GM23338 (cell line): ENCODE measurements around the gene ZNF800. TPM values are rescaled to one million over a fixed set of nuclear protein-coding genes. Genes with fewer than 3 reads are reported as not detected.

Experiments
- ATAC-seq: fragments of 200-7000 bp; cut with Tn5 transposase; 3 replicates; pipeline ENCODE4 v1.9.1; 2020
- DNase-seq: peaks from one replicate; pipeline ENCODE4 v3.0.0-alpha.2; 2015; ENCODE audit warnings: low spot score
- H2AFZ ChIP-seq: fragments of 200-600 bp; sonication (generic); 2 replicates; pipeline ENCODE4 v1.8.0; 2016; ENCODE audit warnings: antibody characterized with exemption, mild to moderate bottlenecking, moderate library complexity
- H3F3A ChIP-seq: fragments of 200-600 bp; sonication (generic); replicated peaks from 2 replicates; pipeline ENCODE4 v1.8.0; 2017; ENCODE audit warnings: antibody characterized with exemption, mixed run types, low read depth
- H3K27ac ChIP-seq: fragments of 200-600 bp; sonication (generic); 2 replicates; pipeline ENCODE4 v1.6.1; 2016; ENCODE audit warnings: low read depth
- H3K27me3 ChIP-seq: fragments of 200-600 bp; sonication (generic); 2 replicates; pipeline ENCODE4 v1.8.0; 2016; ENCODE audit warnings: mild to moderate bottlenecking, mixed run types, moderate library complexity; ENCODE audit not compliant: insufficient read depth
- H3K36me3 ChIP-seq: fragments of 200-600 bp; sonication (generic); 2 replicates; pipeline ENCODE4 v1.8.0; 2016; ENCODE audit warnings: mild to moderate bottlenecking; ENCODE audit not compliant: insufficient read depth
- H3K4me1 ChIP-seq: fragments of 200-600 bp; sonication (generic); 2 replicates; pipeline ENCODE4 v1.8.0; 2016; ENCODE audit warnings: mild to moderate bottlenecking, moderate library complexity; ENCODE audit not compliant: insufficient read depth
- H3K4me2 ChIP-seq: fragments of 200-600 bp; sonication (generic); 2 replicates; pipeline ENCODE4 v1.7.1; 2017; ENCODE audit warnings: mixed run types
- H3K4me3 ChIP-seq: fragments of 200-600 bp; sonication (generic); 2 replicates; pipeline ENCODE4 v1.6.1; 2016; ENCODE audit warnings: mixed run types
- H3K79me2 ChIP-seq: fragments of 200-600 bp; sonication (generic); replicated peaks from 2 replicates; pipeline ENCODE4 v1.8.0; 2017; ENCODE audit warnings: mild to moderate bottlenecking; ENCODE audit not compliant: insufficient read depth
- H3K9me2 ChIP-seq: fragments of 200-600 bp; sonication (generic); 2 replicates; pipeline ENCODE4 v1.8.0; 2017; ENCODE audit not compliant: insufficient read depth
- H4K20me1 ChIP-seq: fragments of 200-600 bp; sonication (generic); replicated peaks from 2 replicates; pipeline ENCODE4 v1.8.0; 2017; ENCODE audit warnings: mild to moderate bottlenecking; ENCODE audit not compliant: insufficient read depth
- H3K27ac Mint-ChIP-seq: 2 replicates; pipeline ENCODE4 v1.8.0; 2020; ENCODE audit warnings: inconsistent platforms, mild to moderate bottlenecking, moderate library complexity, mixed read lengths
- H3K27me3 Mint-ChIP-seq: 3 replicates; pipeline ENCODE4 v1.8.0; 2022; ENCODE audit warnings: low read depth, mild to moderate bottlenecking, moderate library complexity, mixed read lengths, inconsistent platforms; ENCODE audit not compliant: insufficient read depth, poor library complexity
- H3K36me3 Mint-ChIP-seq: 3 replicates; pipeline ENCODE4 v1.8.0; 2021; ENCODE audit warnings: low read depth, mild to moderate bottlenecking, inconsistent platforms, moderate library complexity, mixed read lengths
- H3K4me1 Mint-ChIP-seq: 3 replicates; pipeline ENCODE4 v1.8.0; 2020; ENCODE audit warnings: mild to moderate bottlenecking, inconsistent platforms, mixed read lengths
- H3K4me3 Mint-ChIP-seq: 3 replicates; pipeline ENCODE4 v1.8.0; 2021; ENCODE audit warnings: moderate library complexity, mild to moderate bottlenecking, inconsistent platforms, mixed read lengths
- H3K9me3 Mint-ChIP-seq: 3 replicates; pipeline ENCODE4 v1.8.0; 2020; ENCODE audit warnings: moderate library complexity, mild to moderate bottlenecking, inconsistent platforms, mixed read lengths
- CTCF ChIP-seq, 2 experiments: fragments of 200-600 bp in 1 of 2; sonication (generic) in 1 of 2; conservative IDR thresholded peaks; 2 replicates each; pipeline versions ENCODE4 v1.5.1 to v1.6.1; 2016 to 2017; ENCODE audit warnings: antibody characterized with exemption in 2 of 2, low read depth in 2 of 2, mild to moderate bottlenecking in 2 of 2, moderate library complexity in 1 of 2
- EZH2 ChIP-seq: fragments of 200-600 bp; sonication (generic); IDR thresholded peaks from one replicate; pipeline ENCODE4 v1.8.0; 2017; ENCODE audit warnings: antibody characterized with exemption, mild to moderate bottlenecking, low read depth; ENCODE audit not compliant: unreplicated experiment
- STAT1 ChIP-seq: IDR thresholded peaks from one replicate; pipeline ENCODE4 v1.6.1; 2016; ENCODE audit warnings: antibody characterized with exemption; ENCODE audit not compliant: unreplicated experiment
- polyA plus RNA-seq: library from polyadenylated mRNA; unstranded; fragments of >200 nt; fragmentation: Nextera tagmentation; extraction: Ambion mirVana; gene quantifications from 2 replicates; pipeline ENCODE4 v1.2.1, GENCODE V29; 2016
- total RNA-seq: library from RNA; depleted of rRNA; stranded (reverse); fragments of >200 nt; shearing (Covaris generic); gene quantifications from 2 replicates; pipeline ENCODE4 v1.2.3, GENCODE V29; 2014
- TF ChIP-seq, protein P1 (sequence below): fragments of 250-450 bp; sonication (Bioruptor Pico); IDR thresholded peaks from 2 replicates; pipeline ENCODE4 v1.5.0; 2020; ENCODE audit warnings: mild to moderate bottlenecking, moderate library complexity
- TF ChIP-seq, protein P2 (sequence below): IDR thresholded peaks from one replicate; pipeline ENCODE4 v1.6.1; 2018; ENCODE audit warnings: antibody characterized with exemption; ENCODE audit not compliant: unreplicated experiment

ZNF800 gene
- total and polyA plus RNA-seq, 2 experiments from 2014 or later = 5.4 to 8.3 TPM

DNA sequence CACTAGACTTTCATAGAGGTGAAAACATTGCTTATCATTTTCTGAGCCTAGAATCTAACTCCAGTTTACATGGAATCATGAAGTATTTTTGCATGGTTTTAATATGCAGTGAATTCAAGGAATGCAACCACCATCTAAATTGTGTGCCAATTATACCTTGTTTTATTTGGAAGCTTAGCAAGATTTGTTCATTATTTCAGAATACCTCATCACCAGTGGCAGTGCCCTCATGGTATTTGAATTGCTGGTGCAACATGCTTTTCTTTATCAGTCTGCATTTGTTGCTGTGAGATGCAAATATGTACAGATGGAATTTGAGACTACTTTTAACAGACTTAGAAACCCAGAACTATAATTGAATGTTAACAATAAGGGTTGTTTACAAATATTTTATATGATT lies 18.7 kb upstream of the ZNF800 start:
- Mint-ChIP-seq H3K27me3 (peaks cover 3% of the 10 kb centered on the region), H3K27ac (no peak overlapping the region), H3K36me3 (no peaks in the 10 kb centered on the region), H3K4me3 (no peak overlapping the region), H3K9me3 (no peaks in the 10 kb centered on the region), H3K4me1 (no peaks in the 10 kb centered on the region)
- no peak overlapping the region for H3K27ac ChIP-seq
- H3K4me3 ChIP-seq = no peak overlapping the region
- H3K9me2 ChIP-seq = no peaks in the 10 kb centered on the region
- ATAC-seq = no peak
- no peak for DNase-seq
- no peaks in the 10 kb centered on the region for H3K79me2 ChIP-seq
- no peak overlapping the region for H3K4me2 ChIP-seq
- H3K4me1 ChIP-seq = no peaks in the 10 kb centered on the region
- no peaks in the 10 kb centered on the region for H3K36me3 ChIP-seq
- TF ChIP-seq, protein P1, sequence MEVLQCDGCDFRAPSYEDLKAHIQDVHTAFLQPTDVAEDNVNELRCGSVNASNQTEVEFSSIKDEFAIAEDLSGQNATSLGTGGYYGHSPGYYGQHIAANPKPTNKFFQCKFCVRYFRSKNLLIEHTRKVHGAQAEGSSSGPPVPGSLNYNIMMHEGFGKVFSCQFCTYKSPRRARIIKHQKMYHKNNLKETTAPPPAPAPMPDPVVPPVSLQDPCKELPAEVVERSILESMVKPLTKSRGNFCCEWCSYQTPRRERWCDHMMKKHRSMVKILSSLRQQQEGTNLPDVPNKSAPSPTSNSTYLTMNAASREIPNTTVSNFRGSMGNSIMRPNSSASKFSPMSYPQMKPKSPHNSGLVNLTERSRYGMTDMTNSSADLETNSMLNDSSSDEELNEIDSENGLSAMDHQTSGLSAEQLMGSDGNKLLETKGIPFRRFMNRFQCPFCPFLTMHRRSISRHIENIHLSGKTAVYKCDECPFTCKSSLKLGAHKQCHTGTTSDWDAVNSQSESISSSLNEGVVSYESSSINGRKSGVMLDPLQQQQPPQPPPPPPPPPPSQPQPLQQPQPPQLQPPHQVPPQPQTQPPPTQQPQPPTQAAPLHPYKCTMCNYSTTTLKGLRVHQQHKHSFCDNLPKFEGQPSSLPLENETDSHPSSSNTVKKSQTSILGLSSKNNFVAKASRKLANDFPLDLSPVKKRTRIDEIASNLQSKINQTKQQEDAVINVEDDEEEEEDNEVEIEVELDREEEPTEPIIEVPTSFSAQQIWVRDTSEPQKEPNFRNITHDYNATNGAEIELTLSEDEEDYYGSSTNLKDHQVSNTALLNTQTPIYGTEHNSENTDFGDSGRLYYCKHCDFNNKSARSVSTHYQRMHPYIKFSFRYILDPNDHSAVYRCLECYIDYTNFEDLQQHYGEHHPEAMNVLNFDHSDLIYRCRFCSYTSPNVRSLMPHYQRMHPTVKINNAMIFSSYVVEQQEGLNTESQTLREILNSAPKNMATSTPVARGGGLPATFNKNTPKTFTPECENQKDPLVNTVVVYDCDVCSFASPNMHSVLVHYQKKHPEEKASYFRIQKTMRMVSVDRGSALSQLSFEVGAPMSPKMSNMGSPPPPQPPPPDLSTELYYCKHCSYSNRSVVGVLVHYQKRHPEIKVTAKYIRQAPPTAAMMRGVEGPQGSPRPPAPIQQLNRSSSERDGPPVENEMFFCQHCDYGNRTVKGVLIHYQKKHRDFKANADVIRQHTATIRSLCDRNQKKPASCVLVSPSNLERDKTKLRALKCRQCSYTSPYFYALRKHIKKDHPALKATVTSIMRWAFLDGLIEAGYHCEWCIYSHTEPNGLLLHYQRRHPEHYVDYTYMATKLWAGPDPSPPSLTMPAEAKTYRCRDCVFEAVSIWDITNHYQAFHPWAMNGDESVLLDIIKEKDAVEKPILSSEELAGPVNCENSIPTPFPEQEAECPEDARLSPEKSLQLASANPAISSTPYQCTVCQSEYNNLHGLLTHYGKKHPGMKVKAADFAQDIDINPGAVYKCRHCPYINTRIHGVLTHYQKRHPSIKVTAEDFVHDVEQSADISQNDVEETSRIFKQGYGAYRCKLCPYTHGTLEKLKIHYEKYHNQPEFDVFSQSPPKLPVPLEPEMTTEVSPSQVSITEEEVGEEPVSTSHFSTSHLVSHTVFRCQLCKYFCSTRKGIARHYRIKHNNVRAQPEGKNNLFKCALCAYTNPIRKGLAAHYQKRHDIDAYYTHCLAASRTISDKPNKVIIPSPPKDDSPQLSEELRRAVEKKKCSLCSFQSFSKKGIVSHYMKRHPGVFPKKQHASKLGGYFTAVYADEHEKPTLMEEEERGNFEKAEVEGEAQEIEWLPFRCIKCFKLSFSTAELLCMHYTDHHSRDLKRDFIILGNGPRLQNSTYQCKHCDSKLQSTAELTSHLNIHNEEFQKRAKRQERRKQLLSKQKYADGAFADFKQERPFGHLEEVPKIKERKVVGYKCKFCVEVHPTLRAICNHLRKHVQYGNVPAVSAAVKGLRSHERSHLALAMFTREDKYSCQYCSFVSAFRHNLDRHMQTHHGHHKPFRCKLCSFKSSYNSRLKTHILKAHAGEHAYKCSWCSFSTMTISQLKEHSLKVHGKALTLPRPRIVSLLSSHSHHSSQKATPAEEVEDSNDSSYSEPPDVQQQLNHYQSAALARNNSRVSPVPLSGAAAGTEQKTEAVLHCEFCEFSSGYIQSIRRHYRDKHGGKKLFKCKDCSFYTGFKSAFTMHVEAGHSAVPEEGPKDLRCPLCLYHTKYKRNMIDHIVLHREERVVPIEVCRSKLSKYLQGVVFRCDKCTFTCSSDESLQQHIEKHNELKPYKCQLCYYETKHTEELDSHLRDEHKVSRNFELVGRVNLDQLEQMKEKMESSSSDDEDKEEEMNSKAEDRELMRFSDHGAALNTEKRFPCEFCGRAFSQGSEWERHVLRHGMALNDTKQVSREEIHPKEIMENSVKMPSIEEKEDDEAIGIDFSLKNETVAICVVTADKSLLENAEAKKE (CRISPR knock-in tag) = no peak
- no peak for TF ChIP-seq STAT1
- no peak for TF ChIP-seq EZH2
- no peak for TF ChIP-seq CTCF (conservative IDR thresholded peaks at IDR 0.05; ENCODE audit: low read depth in 2 of 2)
- TF ChIP-seq, protein P2, sequence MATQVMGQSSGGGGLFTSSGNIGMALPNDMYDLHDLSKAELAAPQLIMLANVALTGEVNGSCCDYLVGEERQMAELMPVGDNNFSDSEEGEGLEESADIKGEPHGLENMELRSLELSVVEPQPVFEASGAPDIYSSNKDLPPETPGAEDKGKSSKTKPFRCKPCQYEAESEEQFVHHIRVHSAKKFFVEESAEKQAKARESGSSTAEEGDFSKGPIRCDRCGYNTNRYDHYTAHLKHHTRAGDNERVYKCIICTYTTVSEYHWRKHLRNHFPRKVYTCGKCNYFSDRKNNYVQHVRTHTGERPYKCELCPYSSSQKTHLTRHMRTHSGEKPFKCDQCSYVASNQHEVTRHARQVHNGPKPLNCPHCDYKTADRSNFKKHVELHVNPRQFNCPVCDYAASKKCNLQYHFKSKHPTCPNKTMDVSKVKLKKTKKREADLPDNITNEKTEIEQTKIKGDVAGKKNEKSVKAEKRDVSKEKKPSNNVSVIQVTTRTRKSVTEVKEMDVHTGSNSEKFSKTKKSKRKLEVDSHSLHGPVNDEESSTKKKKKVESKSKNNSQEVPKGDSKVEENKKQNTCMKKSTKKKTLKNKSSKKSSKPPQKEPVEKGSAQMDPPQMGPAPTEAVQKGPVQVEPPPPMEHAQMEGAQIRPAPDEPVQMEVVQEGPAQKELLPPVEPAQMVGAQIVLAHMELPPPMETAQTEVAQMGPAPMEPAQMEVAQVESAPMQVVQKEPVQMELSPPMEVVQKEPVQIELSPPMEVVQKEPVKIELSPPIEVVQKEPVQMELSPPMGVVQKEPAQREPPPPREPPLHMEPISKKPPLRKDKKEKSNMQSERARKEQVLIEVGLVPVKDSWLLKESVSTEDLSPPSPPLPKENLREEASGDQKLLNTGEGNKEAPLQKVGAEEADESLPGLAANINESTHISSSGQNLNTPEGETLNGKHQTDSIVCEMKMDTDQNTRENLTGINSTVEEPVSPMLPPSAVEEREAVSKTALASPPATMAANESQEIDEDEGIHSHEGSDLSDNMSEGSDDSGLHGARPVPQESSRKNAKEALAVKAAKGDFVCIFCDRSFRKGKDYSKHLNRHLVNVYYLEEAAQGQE = no peak
- H3F3A ChIP-seq = no peaks in the 10 kb centered on the region
- H3K27me3 ChIP-seq = no peaks in the 10 kb centered on the region
- H4K20me1 ChIP-seq = no peaks in the 10 kb centered on the region
- H2AFZ ChIP-seq = no peak overlapping the region
